HG02884 (cell line): Measurements from ENCODE around the gene ERVW-1.

Experiments used
- ATAC-seq: cut with Tn5 transposase; IDR thresholded peaks from one replicate; pipeline ENCODE4 v1.9.1; 2021; ENCODE audit warnings: mild to moderate bottlenecking, moderate library complexity; ENCODE audit not compliant: unreplicated experiment

ERVW-1 gene

GRCh38 chr7:92432299-92432946 is 45.3 kb downstream of the ERVW-1 start:
- no peak for ATAC-seq

- no peak for ATAC-seq
Observed at GRCh38 chr7:92427193-92427592, 50.6 kb downstream of the ERVW-1 start.

- no peak for ATAC-seq
Observed at GRCh38 chr7:92425311-92425947, 52.3 kb downstream of the ERVW-1 start.

- no peak for ATAC-seq
Observed at GRCh38 chr7:92423710-92424131, 54.0 kb downstream of the ERVW-1 start.

- ATAC-seq, result no peak
Observed at GRCh38 chr7:92422926-92423325, 54.8 kb downstream of the ERVW-1 start.

- no peak for ATAC-seq
Observed at GRCh38 chr7:92421676-92422435, 55.9 kb downstream of the ERVW-1 start.
